ENCODE measurements around the gene ATAD3B. TPM values are rescaled to one million over a fixed set of nuclear protein-coding genes. Genes with fewer than 3 reads are reported as not detected.

Gene ATAD3B
- total and polyA plus RNA-seq, 2 of the 4 experiments (the other 2 are of a cell fraction) = 13.8 to 29.0 TPM

DNA sequence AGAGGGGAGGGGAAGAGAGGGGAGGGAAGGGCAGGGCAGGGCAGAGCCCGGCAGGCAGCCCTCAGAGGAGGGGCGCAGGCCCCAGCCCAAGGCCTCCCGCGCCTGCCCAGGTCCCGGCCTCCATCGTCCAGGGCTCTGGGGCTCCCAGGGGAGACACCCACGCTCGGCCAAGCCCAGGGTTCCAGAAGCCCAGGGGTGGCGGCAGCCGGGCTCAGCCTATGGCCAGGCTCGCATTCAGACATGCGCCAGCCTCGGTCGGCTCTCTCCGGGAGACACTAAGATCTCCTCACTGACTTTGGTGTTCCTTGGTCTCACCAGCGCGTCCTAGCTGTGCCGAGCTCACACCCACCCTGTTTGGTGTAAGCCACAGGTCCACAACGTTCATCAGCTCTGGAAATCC, 43.4 kb upstream of the ATAD3B start:
- H4K8ac ChIP-seq (ENCODE audit: low read depth in 2 of 2, low read length in 2 of 2) = no peak overlapping the region
- CTCF ChIA-PET = no interaction called here

More for the DNA sequence above, 43.4 kb upstream of the ATAD3B start:
- H3K56ac ChIP-seq (ENCODE audit: extremely low read depth, insufficient read depth, low read length) = no peak overlapping the region
- in situ Hi-C loops (cut with MboI; ENCODE audit: low sequenced_read_pairs) (no loop called here), dilution Hi-C loops (cut with HindIII; ENCODE audit: low sequenced_read_pairs, unreplicated experiment) (no loop called here), intact Hi-C loops (cut with micrococcal nuclease) (no loop called here)
- 90% methylated on average over 17 of the region's 19 CpGs; no CpG with 5 or more reads in 1 of the 2 experiments for WGBS, 2 experiments (ENCODE audit: extremely low coverage in 2 of 2, insufficient read length in 1 of 2)
- H3K23ac ChIP-seq (ENCODE audit: low read depth, low read length) = no peak overlapping the region
- no peak overlapping the region for H3K4me2 ChIP-seq (ENCODE audit: low read depth, low read length)
- H2AK5ac ChIP-seq (ENCODE audit: low read depth, low read length) = no peak overlapping the region; the same call in 1 of the 2 replicates
- no peak overlapping the region for H3K14ac ChIP-seq (replicated peaks; ENCODE audit: low read depth, low read length)
- POLR2A ChIA-PET (ENCODE audit: unreplicated experiment) = no interaction called here
- H3K36me3 ChIP-seq (ENCODE audit: control insufficient read depth, insufficient read depth, low read length) = no peaks in the 10 kb centered on the region
- H3K4me3 ChIP-seq (ENCODE audit: insufficient read depth, low read depth, low read length) = no peak overlapping the region
- no peaks in the 10 kb centered on the region for H3K9me3 ChIP-seq (ENCODE audit: control insufficient read depth, insufficient read depth, low read length)
- H3K79me1 ChIP-seq (ENCODE audit: low read depth in 1 of 2, low read length in 2 of 2) = no peaks in the 10 kb centered on the region
- H2BK120ac ChIP-seq (ENCODE audit: low read depth, low read length) = no peak overlapping the region
- H2AK9ac ChIP-seq (replicated peaks; ENCODE audit: low read depth, low read length, poor library complexity) = peak overlapping the region; percentile 23
- H2BK5ac ChIP-seq (ENCODE audit: low read depth, low read length, poor library complexity, severe bottlenecking) = no peak overlapping the region
- ATAC-seq (ENCODE audit: low read depth) = no peak
- H4K91ac ChIP-seq (ENCODE audit: insufficient read depth, low read depth, low read length) = no peak overlapping the region
- TF ChIP-seq RCOR1 (IDR thresholded peaks at IDR 0.05; ENCODE audit: insufficient replicate concordance, low read length) (no peak), MXI1 (IDR thresholded peaks at IDR 0.05; ENCODE audit: borderline replicate concordance, low read depth, low read length) (no peak), POLR2A (IDR thresholded peaks at IDR 0.05; ENCODE audit: low read depth, low read length) (no peak), CHD1 (IDR thresholded peaks at IDR 0.05; ENCODE audit: low read depth, low read length) (no peak), MAFK (IDR thresholded peaks at IDR 0.05; ENCODE audit: low read depth, low read length) (no peak), SMC3 (IDR thresholded peaks at IDR 0.05; ENCODE audit: low read depth, low read length) (no peak), MAZ (IDR thresholded peaks at IDR 0.05; ENCODE audit: borderline replicate concordance, low read depth, low read length) (no peak), RAD21 (IDR thresholded peaks at IDR 0.05; ENCODE audit: low read length) (no peak), CEBPB (IDR thresholded peaks at IDR 0.05; ENCODE audit: low read depth, low read length) (no peak)
- TF ChIP-seq, protein P1, sequence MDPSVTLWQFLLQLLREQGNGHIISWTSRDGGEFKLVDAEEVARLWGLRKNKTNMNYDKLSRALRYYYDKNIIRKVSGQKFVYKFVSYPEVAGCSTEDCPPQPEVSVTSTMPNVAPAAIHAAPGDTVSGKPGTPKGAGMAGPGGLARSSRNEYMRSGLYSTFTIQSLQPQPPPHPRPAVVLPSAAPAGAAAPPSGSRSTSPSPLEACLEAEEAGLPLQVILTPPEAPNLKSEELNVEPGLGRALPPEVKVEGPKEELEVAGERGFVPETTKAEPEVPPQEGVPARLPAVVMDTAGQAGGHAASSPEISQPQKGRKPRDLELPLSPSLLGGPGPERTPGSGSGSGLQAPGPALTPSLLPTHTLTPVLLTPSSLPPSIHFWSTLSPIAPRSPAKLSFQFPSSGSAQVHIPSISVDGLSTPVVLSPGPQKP (IDR thresholded peaks at IDR 0.05; ENCODE audit: borderline replicate concordance, low read depth, low read length) = no peak
- TF ChIP-seq, protein P2, sequence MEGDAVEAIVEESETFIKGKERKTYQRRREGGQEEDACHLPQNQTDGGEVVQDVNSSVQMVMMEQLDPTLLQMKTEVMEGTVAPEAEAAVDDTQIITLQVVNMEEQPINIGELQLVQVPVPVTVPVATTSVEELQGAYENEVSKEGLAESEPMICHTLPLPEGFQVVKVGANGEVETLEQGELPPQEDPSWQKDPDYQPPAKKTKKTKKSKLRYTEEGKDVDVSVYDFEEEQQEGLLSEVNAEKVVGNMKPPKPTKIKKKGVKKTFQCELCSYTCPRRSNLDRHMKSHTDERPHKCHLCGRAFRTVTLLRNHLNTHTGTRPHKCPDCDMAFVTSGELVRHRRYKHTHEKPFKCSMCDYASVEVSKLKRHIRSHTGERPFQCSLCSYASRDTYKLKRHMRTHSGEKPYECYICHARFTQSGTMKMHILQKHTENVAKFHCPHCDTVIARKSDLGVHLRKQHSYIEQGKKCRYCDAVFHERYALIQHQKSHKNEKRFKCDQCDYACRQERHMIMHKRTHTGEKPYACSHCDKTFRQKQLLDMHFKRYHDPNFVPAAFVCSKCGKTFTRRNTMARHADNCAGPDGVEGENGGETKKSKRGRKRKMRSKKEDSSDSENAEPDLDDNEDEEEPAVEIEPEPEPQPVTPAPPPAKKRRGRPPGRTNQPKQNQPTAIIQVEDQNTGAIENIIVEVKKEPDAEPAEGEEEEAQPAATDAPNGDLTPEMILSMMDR (conservative IDR thresholded peaks at IDR 0.05; ENCODE audit: low read depth, low read length) = no peak
- no peaks in the 10 kb centered on the region for H3K27me3 ChIP-seq (ENCODE audit: control insufficient read depth, insufficient read depth, low read length)
- H3K9ac ChIP-seq (ENCODE audit: low read depth, low read length) = no peak overlapping the region
- no peak overlapping the region for H4K5ac ChIP-seq (ENCODE audit: low read depth, low read length)
- no TSS peak for BruUV-seq (replicated peaks)
- no peak overlapping the region for H3K18ac ChIP-seq (ENCODE audit: low read depth, low read length)
- H4K20me1 ChIP-seq (ENCODE audit: insufficient read depth, low read length) = no peaks in the 10 kb centered on the region
- no peak overlapping the region for H3K4ac ChIP-seq (ENCODE audit: low read depth, low read length)
- peak overlapping the region; percentile 18 for H2AFZ ChIP-seq (replicated peaks; ENCODE audit: low read length, poor library complexity)
- no peak for DNase-seq
- H3K4me1 ChIP-seq (ENCODE audit: control insufficient read depth, insufficient read depth, low read length) = peaks cover 16% of the 10 kb centered on the region
- H2BK20ac ChIP-seq (ENCODE audit: low read depth, low read length) = 0 out of 2 replicates have a peak overlapping the region, but pooled peaks have one; percentile 5
- no peak overlapping the region for H3K27ac ChIP-seq (ENCODE audit: insufficient read depth, low read length)
- H3K9me1 ChIP-seq (ENCODE audit: insufficient read depth, low read length) = no peaks in the 10 kb centered on the region
- no peak overlapping the region for H2BK15ac ChIP-seq (ENCODE audit: low read depth, low read length)
